ENCODE results near the gene CDH11.

DNA sequence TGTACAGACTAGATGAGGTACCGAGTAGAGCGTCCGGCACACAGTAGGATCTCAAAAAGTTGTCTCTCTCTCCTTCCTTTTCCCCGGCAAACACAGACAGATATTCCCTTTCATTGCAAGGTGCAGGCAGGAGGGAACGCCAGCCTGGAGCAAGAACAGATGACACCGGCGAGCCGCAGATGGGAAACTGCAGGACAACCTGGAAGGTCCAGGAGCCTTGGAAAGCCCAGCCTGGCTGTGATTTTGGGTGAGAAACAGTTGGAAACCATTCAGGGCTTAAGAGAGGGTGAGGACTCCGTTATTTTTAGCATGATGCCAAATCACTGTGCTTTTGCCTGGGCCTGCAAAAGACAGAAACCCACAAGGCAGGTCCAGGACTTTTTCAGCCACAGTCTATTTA is 7.3 kb downstream of the CDH11 start:
- TF ChIP-seq CTCF (conservative IDR thresholded peaks at IDR 0.05; ENCODE audit: low read length) = no peak
- no peak for TF ChIP-seq EZH2phosphoT487 (IDR thresholded peaks at IDR 0.05; ENCODE audit: borderline replicate concordance, low read depth, low read length)

All from OCI-LY7 (cell line).